ENCODE results near the gene HMG20A.
A peak's percentile ranks its signal among the peaks of the same experiment; 100 is the strongest.

The HMG20A gene

GRCh38 chr15:77528290-77528967 lies 107.7 kb downstream of the HMG20A start:
- in situ Hi-C loops (cut with HindIII; ENCODE audit: low pct_unique_long_range_greater_than_20kb, low sequenced_read_pairs) = no loop called here
- DNase-seq (ENCODE audit: low read depth in 1 of 2, low spot score in 1 of 2) = no peak
- TF ChIP-seq JUND (IDR thresholded peaks at IDR 0.05; ENCODE audit: low read depth) = no peak

- no peak for TF ChIP-seq JUND (IDR thresholded peaks at IDR 0.05; ENCODE audit: low read depth)
- DNase-seq (ENCODE audit: low read depth in 1 of 2, low spot score in 1 of 2) = no peak
- in situ Hi-C loops (cut with HindIII; ENCODE audit: low pct_unique_long_range_greater_than_20kb, low sequenced_read_pairs) = no loop called here
Measured at GRCh38 chr15:77528968-77529319, 108.3 kb downstream of the HMG20A start.

GRCh38 chr15:77529394-77530159 lies 108.9 kb downstream of the HMG20A start:
- no peak for TF ChIP-seq JUND (IDR thresholded peaks at IDR 0.05; ENCODE audit: low read depth)
- no peak for DNase-seq (ENCODE audit: low read depth in 1 of 2, low spot score in 1 of 2)
- in situ Hi-C loops (cut with HindIII; ENCODE audit: low pct_unique_long_range_greater_than_20kb, low sequenced_read_pairs) = no loop called here

GRCh38 chr15:77530576-77530975 lies 109.9 kb downstream of the HMG20A start:
- peak in 1 of 2 experiments; percentile 77 for DNase-seq (ENCODE audit: low read depth in 1 of 2, low spot score in 1 of 2)
- in situ Hi-C loops (cut with HindIII; ENCODE audit: low pct_unique_long_range_greater_than_20kb, low sequenced_read_pairs) = no loop called here
- TF ChIP-seq JUND (IDR thresholded peaks at IDR 0.05; ENCODE audit: low read depth) = no peak

GRCh38 chr15:77531191-77532000 lies 110.7 kb downstream of the HMG20A start:
- no peak for DNase-seq (ENCODE audit: low read depth in 1 of 2, low spot score in 1 of 2)
- in situ Hi-C loops (cut with HindIII; ENCODE audit: low pct_unique_long_range_greater_than_20kb, low sequenced_read_pairs) = no loop called here
- no peak for TF ChIP-seq JUND (IDR thresholded peaks at IDR 0.05; ENCODE audit: low read depth)

GRCh38 chr15:77532067-77532710 lies 111.5 kb downstream of the HMG20A start:
- no peak for TF ChIP-seq JUND (IDR thresholded peaks at IDR 0.05; ENCODE audit: low read depth)
- in situ Hi-C loops (cut with HindIII; ENCODE audit: low pct_unique_long_range_greater_than_20kb, low sequenced_read_pairs) = no loop called here
- no peak for DNase-seq (ENCODE audit: low read depth in 1 of 2, low spot score in 1 of 2)

GRCh38 chr15:77532846-77533245 lies 112.2 kb downstream of the HMG20A start:
- no peak for TF ChIP-seq JUND (IDR thresholded peaks at IDR 0.05; ENCODE audit: low read depth)
- in situ Hi-C loops (cut with HindIII; ENCODE audit: low pct_unique_long_range_greater_than_20kb, low sequenced_read_pairs) = no loop called here
- DNase-seq (ENCODE audit: low read depth in 1 of 2, low spot score in 1 of 2) = no peak

- no peak for DNase-seq (ENCODE audit: low read depth in 1 of 2, low spot score in 1 of 2)
- in situ Hi-C loops (cut with HindIII; ENCODE audit: low pct_unique_long_range_greater_than_20kb, low sequenced_read_pairs) = no loop called here
- no peak for TF ChIP-seq JUND (IDR thresholded peaks at IDR 0.05; ENCODE audit: low read depth)
Measured at GRCh38 chr15:77533578-77534430, 113.1 kb downstream of the HMG20A start.

Measured in T47D (cell line).